ENCODE results near the gene COQ9.
"Not testable (repeated sequence)": the region's sequence is repeated elsewhere in the genome, so short reads cannot be mapped to it uniquely, and the experiment has no call there.

COQ9 gene

GRCh38 chr16:57413733-57414132, 33.5 kb upstream of the COQ9 start:
- Mint-ChIP-seq H3K4me3 (no peak overlapping the region), H3K36me3 (ENCODE audit: low read depth) (no peaks in the 10 kb centered on the region), H3K4me1 (ENCODE audit: low read depth) (peaks cover 14% of the 10 kb centered on the region), H3K9me3 (no peaks in the 10 kb centered on the region), H3K27me3 (ENCODE audit: low read depth) (no peaks in the 10 kb centered on the region), H3K27ac (no peak overlapping the region)

DNA sequence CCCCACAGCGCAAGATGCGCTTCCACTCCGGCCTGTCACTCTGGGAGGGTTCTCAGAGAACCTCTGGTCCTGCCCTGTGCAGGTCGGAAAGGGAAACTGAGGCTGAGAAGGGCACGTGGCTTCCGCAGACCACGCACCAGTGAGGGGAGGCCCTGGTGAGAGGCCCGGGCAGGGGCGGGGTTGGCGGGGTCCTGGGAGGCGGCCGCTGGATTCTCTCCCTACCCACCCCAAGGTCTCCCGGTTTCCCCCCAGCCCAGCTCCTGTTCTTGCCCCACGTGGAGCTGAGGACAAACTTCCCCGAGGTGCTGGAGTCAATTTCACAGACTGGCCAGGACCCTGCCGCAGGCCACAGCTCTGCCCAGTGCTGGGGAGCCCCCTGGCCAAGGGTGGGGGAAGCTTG, 31.2 kb upstream of the COQ9 start:
- Mint-ChIP-seq H3K27me3 (ENCODE audit: low read depth) (no peaks in the 10 kb centered on the region), H3K9me3 (no peaks in the 10 kb centered on the region), H3K27ac (no peak overlapping the region), H3K4me3 (no peak overlapping the region), H3K4me1 (ENCODE audit: low read depth) (peaks cover 18% of the 10 kb centered on the region), H3K36me3 (ENCODE audit: low read depth) (no peaks in the 10 kb centered on the region)

DNA sequence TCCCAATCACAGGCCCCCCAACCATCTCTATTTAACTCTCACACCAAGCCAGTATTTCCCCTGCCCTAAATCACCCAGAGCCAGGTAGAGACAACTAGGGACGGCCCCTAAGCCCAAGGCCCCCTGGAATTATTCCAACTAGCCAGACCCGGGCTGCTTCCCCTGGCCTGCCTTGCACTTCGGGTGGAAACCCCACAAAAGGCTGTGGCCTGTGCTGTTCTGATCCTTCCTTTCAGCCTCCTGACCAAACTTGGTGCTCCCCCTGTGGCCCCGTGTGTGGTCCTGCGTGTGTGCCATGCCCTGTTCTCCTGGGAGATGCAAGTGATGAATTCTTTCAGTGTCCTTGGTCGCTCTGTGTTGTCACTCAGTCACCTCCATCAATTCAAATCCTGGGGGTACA, 27.8 kb upstream of the COQ9 start:
- Mint-ChIP-seq H3K36me3 (ENCODE audit: low read depth) (no peaks in the 10 kb centered on the region), H3K4me1 (ENCODE audit: low read depth) (peaks cover 20% of the 10 kb centered on the region), H3K9me3 (no peaks in the 10 kb centered on the region), H3K27ac (no peak overlapping the region), H3K4me3 (no peak overlapping the region), H3K27me3 (ENCODE audit: low read depth) (no peaks in the 10 kb centered on the region)

DNA sequence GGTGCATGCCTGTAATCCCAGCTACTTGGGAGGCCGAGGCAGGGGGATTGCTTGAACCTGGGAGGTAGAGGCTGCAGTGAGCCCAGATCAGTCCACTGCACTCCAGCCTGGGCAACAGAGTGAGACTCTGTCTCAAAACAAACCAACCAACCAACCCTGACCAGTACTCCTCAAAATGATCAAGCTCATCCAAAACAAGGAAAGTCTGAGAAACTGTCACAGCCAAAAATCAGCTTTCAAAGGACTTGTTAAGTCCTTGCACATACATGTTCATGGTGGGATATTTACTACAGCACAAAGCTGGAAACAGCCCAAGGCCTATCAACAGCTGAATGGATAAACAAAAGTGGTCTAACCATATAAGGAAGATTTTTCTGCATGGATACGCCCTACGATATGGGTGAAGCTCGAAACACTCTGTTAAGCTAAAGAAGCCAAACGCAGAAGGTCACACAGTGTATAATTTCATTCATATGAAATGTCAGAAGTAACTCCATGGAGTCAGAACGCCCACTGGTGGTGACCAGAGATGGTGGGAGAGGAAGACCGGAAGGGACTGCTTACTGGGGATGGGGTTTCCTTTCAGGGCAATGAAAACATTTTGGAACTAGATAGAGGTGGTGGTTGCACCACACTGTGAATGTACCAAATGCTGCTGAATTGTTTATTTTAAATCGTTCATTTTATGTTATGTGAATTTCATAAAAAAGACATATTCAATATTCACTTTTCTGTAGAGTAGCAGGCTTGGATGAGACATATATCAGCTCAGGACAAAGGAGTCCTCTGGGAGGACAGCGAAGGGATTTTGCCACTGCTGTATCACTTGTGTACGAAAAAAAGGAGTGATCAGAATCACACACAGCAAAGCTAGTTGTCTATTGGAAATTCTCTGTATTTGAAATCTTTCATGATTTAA, 25.0 kb upstream of the COQ9 start:
- no peaks in the 10 kb centered on the region for H3K9me3 Mint-ChIP-seq
- H3K36me3 Mint-ChIP-seq (ENCODE audit: low read depth), result peaks cover 3% of the 10 kb centered on the region
- H3K27me3 Mint-ChIP-seq (ENCODE audit: low read depth), result no peaks in the 10 kb centered on the region
- no peak overlapping the region for H3K4me3 Mint-ChIP-seq
- H3K4me1 Mint-ChIP-seq (ENCODE audit: low read depth), result peaks cover 15% of the 10 kb centered on the region
- H3K27ac Mint-ChIP-seq, result no peak overlapping the region

DNA sequence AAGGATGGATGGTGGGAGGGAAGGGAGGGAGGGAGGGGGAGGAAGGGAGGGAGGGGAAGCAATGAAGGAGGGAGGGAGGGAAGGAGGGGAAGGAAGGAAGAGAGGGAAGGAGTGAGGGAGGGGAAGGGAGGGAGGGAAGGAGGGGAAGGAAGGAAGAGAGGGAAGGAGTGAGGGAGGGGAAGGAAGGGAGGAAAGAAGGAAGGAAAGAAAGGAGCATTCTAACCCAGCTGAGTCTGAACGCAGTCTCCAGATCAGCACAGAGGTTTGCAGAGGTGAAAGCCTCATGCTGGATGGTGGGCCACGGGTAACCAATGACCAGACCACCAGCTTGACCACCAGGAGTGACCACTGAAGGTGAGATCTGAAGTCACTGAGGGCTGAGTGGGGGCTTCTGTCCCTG, 24.1 kb upstream of the COQ9 start:
- H3K4me1 Mint-ChIP-seq (ENCODE audit: low read depth), result peaks cover 11% of the 10 kb centered on the region

DNA sequence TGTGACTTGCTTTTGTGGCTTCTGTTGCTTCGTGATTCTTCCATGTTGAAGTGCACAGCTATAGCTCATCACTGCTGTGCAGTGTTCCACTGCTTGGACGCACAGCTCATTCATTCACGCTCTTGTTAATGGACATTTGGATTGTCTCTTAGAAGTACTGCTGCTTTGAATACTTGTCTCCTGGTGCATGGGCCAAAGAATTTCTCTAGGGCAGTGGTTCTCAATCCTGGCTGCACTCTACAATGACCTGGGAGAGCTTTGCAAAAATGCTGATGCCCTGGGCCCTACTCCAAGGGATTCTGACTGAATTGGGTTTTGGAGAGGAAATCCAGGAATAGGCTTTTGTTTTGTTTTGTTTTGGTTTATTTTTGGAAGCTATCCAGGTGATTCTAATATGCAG, 22.7 kb upstream of the COQ9 start:
- H3K36me3 Mint-ChIP-seq (ENCODE audit: low read depth), result peaks cover 18% of the 10 kb centered on the region
- H3K4me1 Mint-ChIP-seq (ENCODE audit: low read depth), result peaks cover 3% of the 10 kb centered on the region
- no peak overlapping the region for H3K4me3 Mint-ChIP-seq
- H3K9me3 Mint-ChIP-seq, result no peaks in the 10 kb centered on the region
- no peaks in the 10 kb centered on the region for H3K27me3 Mint-ChIP-seq (ENCODE audit: low read depth)
- no peak overlapping the region for H3K27ac Mint-ChIP-seq

More for the DNA sequence above, 24.1 kb upstream of the COQ9 start:
- Mint-ChIP-seq H3K4me3 (no peak overlapping the region), H3K9me3 (no peaks in the 10 kb centered on the region), H3K27ac (no peak overlapping the region), H3K36me3 (ENCODE audit: low read depth) (peaks cover 9% of the 10 kb centered on the region), H3K27me3 (ENCODE audit: low read depth) (no peaks in the 10 kb centered on the region)

GRCh38 chr16:57426356-57426755, 20.9 kb upstream of the COQ9 start:
- Mint-ChIP-seq H3K27ac (no peak overlapping the region), H3K27me3 (ENCODE audit: low read depth) (no peaks in the 10 kb centered on the region), H3K9me3 (no peaks in the 10 kb centered on the region), H3K36me3 (ENCODE audit: low read depth) (peaks cover 33% of the 10 kb centered on the region), H3K4me3 (no peak overlapping the region), H3K4me1 (ENCODE audit: low read depth) (peaks cover 2% of the 10 kb centered on the region)

GRCh38 chr16:57427307-57427706, 20.0 kb upstream of the COQ9 start:
- Mint-ChIP-seq H3K4me1 (ENCODE audit: low read depth) (peaks cover under 1% of the 10 kb centered on the region), H3K27ac (no peak overlapping the region), H3K4me3 (no peak overlapping the region)

DNA sequence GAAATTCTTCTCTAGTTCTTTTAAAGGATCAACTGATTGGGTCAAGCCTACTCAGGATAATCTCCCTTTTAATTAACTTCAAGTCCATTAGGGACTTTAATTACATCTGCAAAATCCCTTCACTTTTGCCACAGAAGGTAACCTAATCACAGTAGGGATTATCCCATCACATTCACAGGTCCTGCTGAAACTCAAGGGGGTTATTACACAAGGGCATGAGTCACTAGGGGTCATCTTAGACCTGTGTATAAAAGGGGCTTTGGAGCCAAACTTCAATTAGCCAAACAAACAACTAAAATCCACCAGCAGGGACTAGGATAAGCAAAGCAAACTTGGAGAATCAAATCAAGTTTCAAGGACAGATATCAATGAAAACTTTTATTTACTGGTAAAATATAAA, 19.5 kb upstream of the COQ9 start:
- no peaks in the 10 kb centered on the region for H3K9me3 Mint-ChIP-seq
- H3K27me3 Mint-ChIP-seq (ENCODE audit: low read depth), result no peaks in the 10 kb centered on the region
- peaks cover 40% of the 10 kb centered on the region for H3K36me3 Mint-ChIP-seq (ENCODE audit: low read depth)
- no peak overlapping the region for H3K27ac Mint-ChIP-seq
- no peak overlapping the region for H3K4me3 Mint-ChIP-seq
- no peaks in the 10 kb centered on the region for H3K4me1 Mint-ChIP-seq (ENCODE audit: low read depth)

More at GRCh38 chr16:57427307-57427706, 20.0 kb upstream of the COQ9 start:
- Mint-ChIP-seq H3K36me3 (ENCODE audit: low read depth) (peaks cover 37% of the 10 kb centered on the region), H3K27me3 (ENCODE audit: low read depth) (no peaks in the 10 kb centered on the region), H3K9me3 (no peaks in the 10 kb centered on the region)

DNA sequence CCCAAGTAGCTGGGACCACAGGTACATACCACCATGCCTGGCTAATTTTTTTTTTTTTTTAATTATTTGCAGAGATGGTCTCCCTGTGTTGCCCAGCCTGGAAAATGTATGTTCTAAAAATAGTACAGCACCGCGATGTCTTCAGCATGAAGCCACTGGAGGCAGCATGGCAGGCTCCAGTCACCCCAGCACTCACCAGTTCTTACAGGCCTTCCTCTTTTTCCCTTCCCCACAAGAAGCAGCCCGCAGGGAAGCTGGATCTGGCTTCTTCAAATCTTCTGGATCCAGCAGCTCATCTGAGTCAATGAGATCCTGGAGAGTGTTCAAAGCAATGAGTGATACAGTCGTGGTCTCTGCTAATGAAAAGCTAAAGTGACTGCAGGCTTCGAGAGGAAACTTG, 16.3 kb upstream of the COQ9 start:
- Mint-ChIP-seq H3K4me1 (ENCODE audit: low read depth) (no peaks in the 10 kb centered on the region), H3K27ac (no peak overlapping the region), H3K36me3 (ENCODE audit: low read depth) (peaks cover 57% of the 10 kb centered on the region), H3K27me3 (ENCODE audit: low read depth) (no peaks in the 10 kb centered on the region), H3K4me3 (no peak overlapping the region), H3K9me3 (no peaks in the 10 kb centered on the region)

GRCh38 chr16:57432505-57432904, 14.8 kb upstream of the COQ9 start:
- Mint-ChIP-seq H3K27ac (no peak overlapping the region), H3K4me1 (ENCODE audit: low read depth) (no peaks in the 10 kb centered on the region), H3K36me3 (ENCODE audit: low read depth) (peaks cover 55% of the 10 kb centered on the region), H3K9me3 (no peaks in the 10 kb centered on the region), H3K27me3 (ENCODE audit: low read depth) (no peaks in the 10 kb centered on the region), H3K4me3 (no peak overlapping the region)

GRCh38 chr16:57432989-57433388, 14.3 kb upstream of the COQ9 start:
- no peaks in the 10 kb centered on the region for H3K4me1 Mint-ChIP-seq (ENCODE audit: low read depth)
- H3K9me3 Mint-ChIP-seq, result no peaks in the 10 kb centered on the region
- no peaks in the 10 kb centered on the region for H3K27me3 Mint-ChIP-seq (ENCODE audit: low read depth)
- no peak overlapping the region for H3K27ac Mint-ChIP-seq
- H3K36me3 Mint-ChIP-seq (ENCODE audit: low read depth), result peaks cover 54% of the 10 kb centered on the region
- H3K4me3 Mint-ChIP-seq, result no peak overlapping the region

GRCh38 chr16:57434003-57434402, 13.3 kb upstream of the COQ9 start:
- H3K4me1 Mint-ChIP-seq (ENCODE audit: low read depth), result no peaks in the 10 kb centered on the region
- H3K27me3 Mint-ChIP-seq (ENCODE audit: low read depth), result no peaks in the 10 kb centered on the region
- no peak overlapping the region for H3K27ac Mint-ChIP-seq
- H3K9me3 Mint-ChIP-seq, result no peaks in the 10 kb centered on the region
- H3K36me3 Mint-ChIP-seq (ENCODE audit: low read depth), result peaks cover 55% of the 10 kb centered on the region
- H3K4me3 Mint-ChIP-seq, result no peak overlapping the region

GRCh38 chr16:57435838-57436237, 11.4 kb upstream of the COQ9 start:
- Mint-ChIP-seq H3K27ac (no peak overlapping the region), H3K36me3 (ENCODE audit: low read depth) (peaks cover 62% of the 10 kb centered on the region), H3K9me3 (peaks cover 12% of the 10 kb centered on the region), H3K4me1 (ENCODE audit: low read depth) (no peaks in the 10 kb centered on the region), H3K27me3 (ENCODE audit: low read depth) (no peaks in the 10 kb centered on the region), H3K4me3 (no peak overlapping the region)

GRCh38 chr16:57439947-57440346, 7.3 kb upstream of the COQ9 start:
- H3K4me3 Mint-ChIP-seq; H3K27ac Mint-ChIP-seq; H3K27me3 Mint-ChIP-seq (ENCODE audit: low read depth); H3K4me1 Mint-ChIP-seq (ENCODE audit: low read depth): not testable (repeated sequence)
- Mint-ChIP-seq H3K9me3 (peaks cover 15% of the 10 kb centered on the region), H3K36me3 (ENCODE audit: low read depth) (peaks cover 45% of the 10 kb centered on the region)

Measured in T-helper 1 cell treated with Interleukin-12 subunit alpha and Interleukin-12 subunit beta and Interleukin-4 antibody, amounts not matched to agents 30 μg/mL and 1 μg/mL, for 36 hours (primary cell).